GM10266 (cell line): ENCODE data around the gene RILPL2.
A peak's percentile ranks its signal among the peaks of the same experiment; 100 is the strongest.

ENCODE experiments used
- DNase-seq: peaks from one replicate; pipeline ENCODE4 v3.0.0; 2012; ENCODE audit errors: extremely low spot score
- CTCF ChIP-seq: IDR thresholded peaks from 2 replicates; pipeline ENCODE4 v1.5.1; 2012; ENCODE audit warnings: mild to moderate bottlenecking, low read depth; ENCODE audit not compliant: control insufficient read depth, insufficient read depth; ENCODE audit errors: missing control alignments

RILPL2 gene

GRCh38 chr12:123446333-123446713 is 9.8 kb upstream of the RILPL2 start:
- no peak for TF ChIP-seq CTCF

GRCh38 chr12:123445388-123446332 is 9.2 kb upstream of the RILPL2 start:
- no peak for TF ChIP-seq CTCF
- DNase-seq = no peak

More at GRCh38 chr12:123446333-123446713, 9.8 kb upstream of the RILPL2 start:
- no peak for DNase-seq

GRCh38 chr12:123444092-123445026 is 7.9 kb upstream of the RILPL2 start:
- DNase-seq = no peak
- TF ChIP-seq CTCF = no peak

- TF ChIP-seq CTCF = no peak
- DNase-seq = no peak
These were observed 6.3 kb upstream of the RILPL2 start for GRCh38 chr12:123442774-123443173.

- DNase-seq = peak; percentile 57
These were observed 5.2 kb upstream of the RILPL2 start for GRCh38 chr12:123441523-123442164.

GRCh38 chr12:123435636-123436016 is 858 bp downstream of the RILPL2 start:
- no peak for DNase-seq
- no peak for TF ChIP-seq CTCF

More at GRCh38 chr12:123441523-123442164, 5.2 kb upstream of the RILPL2 start:
- TF ChIP-seq CTCF = no peak
